8988T (cell line): ENCODE results near the gene POLD4.

Experiments
- DNase-seq: peaks from one replicate; pipeline ENCODE4 v3.0.0; 2011

The POLD4 gene

GRCh38 chr11:67370351-67371076 is 17.2 kb upstream of the POLD4 start:
- no peak for DNase-seq

DNA sequence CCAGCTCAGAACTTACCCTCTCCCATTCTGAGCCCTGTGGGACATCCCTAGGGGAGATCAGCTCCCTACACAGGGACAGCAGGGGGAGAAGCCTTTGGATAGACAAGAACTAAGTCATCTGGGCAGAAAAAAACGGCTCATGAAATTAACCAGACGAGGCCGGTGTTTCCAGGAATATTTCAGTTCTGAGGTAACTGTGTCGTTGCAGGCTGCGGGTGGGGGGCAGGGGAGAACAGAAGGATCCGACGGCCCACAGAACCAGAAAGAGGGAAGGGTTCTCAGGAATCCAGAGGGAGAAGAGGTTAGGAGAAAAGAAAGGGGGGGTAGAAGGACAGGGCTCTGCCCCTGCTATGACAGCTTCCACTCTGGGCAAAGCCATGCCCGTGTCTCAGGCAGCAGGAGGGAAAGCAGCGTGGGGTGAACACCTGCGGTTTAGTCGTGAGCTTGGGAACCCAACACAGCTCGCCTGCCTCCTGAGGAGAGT is 16.5 kb upstream of the POLD4 start:
- no peak for DNase-seq

DNA sequence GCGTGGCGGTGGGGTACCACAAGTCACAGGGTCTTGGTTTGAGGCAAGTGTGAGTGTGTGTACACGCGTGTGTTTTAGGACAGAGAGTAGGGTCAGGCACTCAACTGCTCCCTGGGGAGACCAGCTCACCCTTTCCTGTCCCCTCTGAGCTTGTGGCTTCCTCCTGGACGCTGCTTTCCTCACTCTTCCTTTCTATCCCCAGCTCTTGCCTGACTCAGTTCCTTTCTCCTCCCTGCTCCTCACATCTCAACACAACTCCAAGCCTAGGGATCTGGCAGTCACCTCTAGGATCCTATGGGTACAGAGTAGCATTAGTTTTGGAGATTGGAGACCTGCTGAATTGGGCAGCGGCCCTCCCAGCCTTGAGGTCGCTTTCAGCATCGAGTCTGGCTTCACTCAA is 15.9 kb upstream of the POLD4 start:
- DNase-seq: no peak

- no peak for DNase-seq
These were observed 15.3 kb upstream of the POLD4 start for GRCh38 chr11:67368621-67369020.

DNA sequence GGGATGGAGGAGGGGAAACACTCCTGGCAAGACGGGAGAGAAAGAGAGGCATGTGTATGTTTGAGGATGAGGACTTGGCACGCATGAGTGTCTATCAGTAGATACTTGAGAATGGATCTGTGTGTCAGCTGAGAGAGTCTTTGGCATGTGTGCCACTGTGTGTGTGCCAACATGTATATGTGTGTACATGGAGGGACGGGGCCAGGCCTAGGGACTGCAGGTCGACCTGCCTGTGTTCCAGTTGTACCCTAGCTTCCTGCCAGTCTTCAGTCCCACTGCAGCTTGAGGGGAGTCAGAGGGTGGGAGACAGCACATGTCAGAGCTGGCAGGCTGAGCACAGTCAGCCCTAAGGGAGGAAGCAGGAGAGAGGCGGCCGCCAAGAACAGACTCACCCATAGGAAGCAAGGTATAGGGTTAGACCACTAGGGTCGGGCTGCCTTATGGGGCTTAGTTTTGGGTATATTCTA is 14.4 kb upstream of the POLD4 start:
- DNase-seq: no peak

DNA sequence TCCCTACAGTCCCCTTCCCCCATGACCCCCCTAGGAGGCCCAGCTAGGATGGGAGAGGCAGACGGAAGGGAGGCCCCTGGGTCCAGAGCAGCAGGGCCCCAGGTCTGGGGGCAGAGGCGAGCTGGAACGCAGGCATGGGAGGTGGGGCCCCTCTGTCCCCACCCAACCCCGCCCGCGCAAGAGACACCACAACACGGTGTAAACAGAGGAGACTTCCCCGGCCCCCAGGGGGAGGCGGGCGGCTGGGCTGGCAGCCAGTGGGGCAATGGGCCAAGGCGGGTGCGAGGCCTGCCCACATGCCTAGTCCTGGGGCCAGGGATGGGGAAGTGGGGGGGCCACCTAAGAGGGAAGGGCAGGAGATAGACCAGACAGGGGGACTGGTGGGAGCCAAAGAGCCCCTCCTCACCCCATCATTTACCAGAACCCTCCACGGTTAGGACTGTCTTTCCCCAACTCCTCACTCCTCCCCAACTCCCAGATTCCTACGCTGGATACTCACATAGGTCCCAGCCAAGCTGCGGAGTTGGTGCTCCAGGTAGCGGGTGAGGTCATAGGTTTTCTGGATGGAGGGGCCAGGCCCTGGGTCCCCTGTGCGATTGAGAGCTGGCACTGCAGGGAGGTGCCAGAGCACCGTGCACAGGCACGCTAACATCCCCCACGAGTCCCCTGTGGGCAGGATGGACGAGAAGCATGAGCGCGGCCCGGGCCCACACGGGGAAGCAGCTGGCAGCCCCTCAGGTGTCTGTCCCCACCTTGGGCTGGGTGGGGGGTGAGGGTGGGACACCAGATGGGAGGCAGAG is 13.8 kb upstream of the POLD4 start:
- DNase-seq: no peak

GRCh38 chr11:67366546-67366945 is 13.2 kb upstream of the POLD4 start:
- DNase-seq: no peak

- DNase-seq: no peak
These were observed 12.5 kb upstream of the POLD4 start for GRCh38 chr11:67365736-67366444.

DNA sequence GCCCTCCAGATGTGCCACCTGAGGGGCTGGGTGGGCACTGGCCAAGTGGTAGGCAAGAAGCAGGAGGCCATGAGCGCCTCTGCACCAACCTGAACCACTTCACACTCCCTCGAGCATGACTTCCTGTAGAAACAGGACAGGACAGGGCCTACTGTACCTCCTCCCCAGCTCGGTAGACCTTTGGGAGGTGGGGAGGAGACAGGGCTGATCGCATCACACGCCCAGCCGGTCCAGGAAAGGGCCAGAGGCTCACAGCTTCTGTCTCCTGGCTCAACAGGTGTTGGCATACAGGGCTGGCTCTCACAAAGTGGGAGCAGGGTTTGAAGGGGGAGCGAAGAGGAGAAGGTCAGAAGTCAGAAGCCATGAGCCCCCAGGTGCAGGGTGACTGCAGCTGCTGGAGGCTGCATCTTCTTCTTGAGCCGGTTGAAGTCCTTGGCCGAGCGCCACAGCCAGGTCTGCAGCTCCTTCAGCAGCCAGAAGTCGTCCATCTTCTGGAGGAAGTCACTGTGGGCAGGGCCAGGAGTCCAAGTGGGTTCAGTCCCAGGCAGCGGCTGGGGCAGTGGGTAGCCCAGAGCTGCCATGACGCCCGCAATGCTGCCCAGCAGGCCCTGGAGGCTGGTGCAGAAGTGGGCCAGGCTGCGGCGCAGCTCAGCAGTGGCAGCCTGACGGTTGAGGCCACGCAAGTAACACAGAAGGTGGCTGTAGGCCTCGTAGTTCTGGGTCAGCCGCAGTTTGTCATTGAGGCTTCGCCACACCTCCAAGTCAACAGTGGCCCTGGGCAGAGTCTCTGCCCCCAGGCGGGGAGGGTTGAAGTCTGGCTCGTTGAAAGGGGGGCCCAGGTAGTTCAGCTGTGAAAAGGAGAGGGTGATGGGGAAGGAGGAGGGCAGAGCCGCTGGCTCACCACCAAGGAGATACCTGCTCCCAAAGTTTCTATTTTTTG is 11.7 kb upstream of the POLD4 start:
- DNase-seq: no peak

DNA sequence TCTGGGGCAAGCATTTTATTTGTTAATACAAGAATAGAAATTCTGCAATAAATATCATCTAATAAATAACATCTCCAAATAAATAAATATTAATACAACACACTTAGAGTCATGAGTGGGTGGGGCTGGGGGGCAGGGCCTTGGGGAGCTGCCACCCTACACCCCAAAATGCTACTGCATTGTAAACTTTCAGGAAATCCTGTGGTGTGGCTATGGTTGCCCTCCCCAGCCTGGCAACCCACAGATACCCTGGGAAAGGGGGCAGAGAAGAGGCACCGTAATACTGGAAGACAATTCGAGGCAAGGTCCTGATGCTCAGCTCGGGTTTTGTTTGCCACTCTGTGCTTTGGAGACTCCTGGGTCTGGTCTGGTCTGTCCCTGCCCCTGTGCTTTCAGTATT is 10.8 kb upstream of the POLD4 start:
- no peak for DNase-seq

DNA sequence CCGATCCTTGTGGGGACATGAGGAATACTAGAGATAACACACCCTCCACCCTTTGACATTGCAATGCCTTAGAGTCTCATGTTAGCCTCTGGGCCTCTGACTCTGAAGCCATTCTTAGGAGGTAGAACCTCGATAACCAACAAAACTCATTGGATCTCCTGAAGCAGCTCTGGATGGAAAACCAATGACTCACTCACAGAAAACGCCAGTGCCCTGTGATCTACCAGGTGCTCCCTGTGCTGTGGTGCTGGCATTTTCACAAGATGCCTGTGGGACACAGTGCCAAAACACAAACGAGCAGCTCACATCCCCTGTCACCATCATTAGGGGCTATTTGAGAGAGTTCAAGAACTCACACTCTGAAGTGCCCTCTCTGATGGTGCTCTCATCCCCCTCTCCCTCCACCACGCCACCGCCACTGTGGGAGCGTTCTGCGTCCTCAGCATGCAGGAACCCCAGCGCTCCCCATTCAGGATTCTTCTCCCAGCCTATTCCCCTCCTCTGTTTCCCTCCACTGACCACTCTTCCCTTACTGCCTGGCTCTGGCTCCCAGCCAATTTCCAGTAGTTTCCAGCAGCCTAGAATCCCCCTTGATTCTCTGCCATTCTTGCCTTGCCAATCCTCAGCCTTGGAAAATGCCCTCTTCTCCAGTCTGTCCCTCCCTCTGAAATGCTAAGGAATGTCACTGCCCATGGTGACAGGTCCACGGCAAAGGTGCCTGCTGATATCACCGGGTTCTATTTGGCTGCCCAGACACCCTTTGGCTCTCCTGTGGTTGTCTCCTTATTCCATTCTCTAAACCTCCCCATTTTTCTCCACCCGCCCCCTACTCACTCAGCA is 4.7 kb upstream of the POLD4 start:
- no peak for DNase-seq

DNA sequence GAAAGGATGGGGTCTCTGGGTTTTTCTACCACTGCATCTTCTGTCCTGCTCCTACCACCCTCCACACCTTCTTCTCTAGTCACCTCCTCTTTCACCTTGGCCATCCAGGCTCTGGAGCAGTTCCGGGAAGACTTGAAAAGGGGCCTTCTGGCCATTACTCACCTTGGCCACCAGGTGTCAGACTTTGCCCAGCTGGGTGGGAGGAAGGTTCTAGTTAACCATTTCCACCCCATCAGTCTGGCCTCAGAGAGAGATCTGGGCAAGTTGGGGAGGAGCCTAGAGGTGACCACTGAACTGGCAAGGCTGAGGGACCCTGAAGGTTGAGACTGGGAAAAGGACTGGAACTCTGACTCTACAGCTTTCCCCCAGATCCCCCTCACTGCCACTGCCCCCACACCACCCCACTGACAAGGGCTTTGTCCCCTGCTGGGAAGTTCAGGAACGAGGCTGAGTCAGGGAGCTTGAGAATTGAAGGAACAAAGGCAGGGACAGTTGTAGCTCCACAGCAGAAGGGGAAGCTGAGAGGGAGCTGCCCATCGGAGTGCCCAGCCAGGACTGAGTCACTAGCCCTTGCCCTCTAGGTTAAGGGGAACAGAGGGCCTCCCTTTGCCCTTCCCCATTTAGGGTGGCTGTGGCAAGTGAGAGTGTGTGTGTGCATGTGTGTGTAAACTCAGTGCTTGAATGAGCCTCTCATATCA is 3.7 kb upstream of the POLD4 start:
- peak; percentile 87 for DNase-seq

GRCh38 chr11:67356387-67356863 is 3.1 kb upstream of the POLD4 start:
- DNase-seq: no peak

- DNase-seq: no peak
These were observed 2.5 kb upstream of the POLD4 start for GRCh38 chr11:67355794-67356386.

GRCh38 chr11:67355023-67355793 is 1.9 kb upstream of the POLD4 start:
- no peak for DNase-seq

- DNase-seq: no peak
These were observed 1.0 kb upstream of the POLD4 start for GRCh38 chr11:67354075-67355022.

DNA sequence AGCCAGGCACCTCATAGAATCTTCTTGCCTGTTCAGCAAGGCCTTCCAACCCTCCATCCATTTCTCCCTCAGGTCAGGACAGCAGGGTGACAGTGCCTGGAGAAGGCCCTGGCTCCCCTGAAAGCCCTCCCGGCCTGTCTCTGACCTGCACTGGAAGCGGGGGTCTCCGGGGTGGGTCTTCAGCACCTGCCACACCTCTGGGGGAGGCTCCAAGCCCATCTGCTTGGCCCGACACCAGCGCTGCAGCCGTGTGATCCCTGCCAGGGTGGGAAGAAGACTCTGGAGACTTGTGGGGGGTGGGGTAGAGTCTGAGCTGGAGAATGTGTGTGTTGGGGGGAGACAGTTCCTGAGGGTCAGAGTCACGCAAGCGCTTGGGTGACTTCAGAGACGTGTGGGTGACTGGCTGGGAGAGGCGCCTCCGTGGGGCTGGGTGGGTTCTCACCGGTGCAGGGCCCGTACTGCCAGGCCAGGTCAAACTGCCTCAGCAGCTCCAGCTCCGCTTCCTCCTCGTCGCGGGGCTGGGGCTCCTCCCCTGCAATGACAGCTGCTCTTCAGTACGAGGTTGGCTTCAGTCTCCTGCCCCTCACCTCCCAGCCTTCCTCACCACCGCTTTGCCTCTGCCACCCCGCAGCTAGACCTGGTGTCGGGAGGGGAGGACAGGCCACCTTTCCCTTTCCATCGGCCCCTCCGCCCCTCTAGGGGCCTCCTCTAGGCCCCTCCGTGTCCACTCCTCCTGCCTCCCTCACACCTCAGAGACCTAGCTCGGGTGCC is 615 bp downstream of the POLD4 start:
- no peak for DNase-seq
